ENCODE results near the gene UTS2B.

DNA sequence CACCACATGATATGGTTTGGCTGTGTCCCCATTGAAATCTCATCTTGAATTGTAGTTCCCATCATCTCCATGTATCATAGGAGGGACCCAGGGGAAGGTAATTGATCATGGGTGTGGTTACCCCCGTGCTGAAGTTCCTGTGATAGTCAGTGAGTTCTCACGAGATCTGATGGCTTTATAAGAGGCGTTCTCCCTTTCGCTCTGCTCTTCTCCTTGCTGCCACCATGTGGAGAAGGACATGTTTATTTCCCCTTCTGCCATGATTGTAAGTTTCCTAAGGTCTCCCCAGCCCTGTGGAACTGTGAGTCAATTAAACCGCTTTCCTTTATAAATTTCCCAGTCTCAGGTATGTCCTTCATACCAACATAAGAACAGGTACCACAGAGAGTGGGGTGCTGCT, 109.4 kb downstream of the UTS2B start:
- TF ChIP-seq EZH2 (IDR thresholded peaks at IDR 0.05; ENCODE audit: insufficient read depth, poor library complexity, severe bottlenecking) (no peak), EZH2phosphoT487 (IDR thresholded peaks at IDR 0.05; ENCODE audit: insufficient read depth, low read depth) (no peak)

Measured in GM23248 (cell line).